GM12892 (cell line): ENCODE data around the gene KLK8.

Experiments
- POLR2A ChIP-seq: IDR thresholded peaks from 2 replicates; pipeline ENCODE4 v1.6.1; 2011; ENCODE audit warnings: low read depth, low read length, control low read depth
- TAF1 ChIP-seq: IDR thresholded peaks from 2 replicates; pipeline ENCODE4 v1.6.1; 2011; ENCODE audit warnings: low read depth, mild to moderate bottlenecking, control low read depth, low read length, borderline replicate concordance

DNA sequence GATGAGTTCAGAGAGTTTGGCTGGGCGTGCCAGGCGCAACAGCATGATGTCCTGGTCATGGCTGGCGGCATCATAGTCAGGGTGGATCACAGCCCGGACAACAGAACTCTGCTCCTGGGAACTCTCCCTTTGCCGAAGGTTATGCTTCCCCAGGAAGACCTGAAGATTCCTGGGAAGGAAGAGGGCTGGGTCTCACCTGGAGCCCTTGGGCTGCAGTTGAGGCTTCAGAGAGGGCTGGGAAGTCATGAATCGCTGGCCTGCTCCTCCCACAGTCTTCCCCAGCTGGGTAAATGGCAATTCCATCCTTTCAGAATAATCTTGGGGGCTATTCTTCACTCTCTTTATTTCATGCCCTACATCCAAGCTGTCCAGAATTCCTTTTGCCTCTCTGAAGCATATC, 38.0 kb downstream of the KLK8 start:
- TF ChIP-seq POLR2A (no peak), TAF1 (no peak)
